Ishikawa (cell line): ENCODE data around the gene DCST2.

ENCODE experiments used
- CEBPB ChIP-seq: IDR thresholded peaks from 2 replicates; pipeline ENCODE4 v1.6.1; 2012
- CREB1 ChIP-seq: IDR thresholded peaks from 2 replicates; pipeline ENCODE4 v1.6.1; 2012; ENCODE audit warnings: low read depth
- EGR1 ChIP-seq: IDR thresholded peaks from 2 replicates; pipeline ENCODE4 v1.6.1; 2012
- EP300 ChIP-seq: IDR thresholded peaks from 2 replicates; pipeline ENCODE4 v1.6.1; 2012; ENCODE audit warnings: borderline replicate concordance
- FOXM1 ChIP-seq: IDR thresholded peaks from 2 replicates; pipeline ENCODE4 v1.6.1; 2012; ENCODE audit warnings: low read depth, borderline replicate concordance
- NFIC ChIP-seq: IDR thresholded peaks from 2 replicates; pipeline ENCODE4 v1.6.1; 2012
- RAD21 ChIP-seq: IDR thresholded peaks from 2 replicates; pipeline ENCODE4 v1.6.1; 2012; ENCODE audit warnings: low read depth
- TAF1 ChIP-seq: IDR thresholded peaks from 2 replicates; pipeline ENCODE4 v1.6.1; 2012; ENCODE audit warnings: low read depth, mild to moderate bottlenecking
- TCF12 ChIP-seq: IDR thresholded peaks from 2 replicates; pipeline ENCODE4 v1.6.1; 2012; ENCODE audit warnings: low read depth
- YY1 ChIP-seq: IDR thresholded peaks from 2 replicates; pipeline ENCODE4 v1.6.1; 2012; ENCODE audit warnings: low read depth
- TF ChIP-seq, protein P1 (sequence below): IDR thresholded peaks from 2 replicates; pipeline ENCODE4 v1.6.1; 2012; ENCODE audit warnings: low read depth, mild to moderate bottlenecking
- TF ChIP-seq, protein P2 (sequence below): IDR thresholded peaks from 2 replicates; pipeline ENCODE4 v1.6.1; 2012

DNA sequence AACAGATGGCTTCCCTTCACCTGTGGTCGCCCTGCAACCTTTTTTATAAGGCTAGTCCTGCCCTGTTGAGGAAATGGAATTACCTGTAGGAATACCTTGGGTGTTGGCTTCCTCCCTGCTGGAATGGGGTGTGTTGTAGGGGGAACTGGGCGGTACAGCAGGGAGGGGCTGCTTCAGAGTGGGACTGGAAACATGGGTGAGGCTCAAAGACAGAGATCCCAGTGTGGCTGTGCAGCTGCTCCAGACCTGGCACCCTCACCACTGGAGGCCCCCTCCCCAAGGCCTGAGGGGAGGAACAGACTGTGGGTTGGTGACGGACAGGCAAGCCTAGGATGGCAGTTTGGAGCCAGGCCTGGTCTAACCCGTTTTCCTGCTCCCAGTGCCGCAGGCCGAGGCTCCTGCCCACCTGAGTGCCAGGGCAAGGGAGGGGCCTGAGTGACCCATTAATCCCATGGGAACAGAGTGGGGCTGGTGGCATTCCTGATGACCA, 49.5 kb upstream of the DCST2 start:
- TF ChIP-seq EP300 = no peak
- TF ChIP-seq YY1 = no peak
- TF ChIP-seq FOXM1 = no peak
- TF ChIP-seq, protein P1, sequence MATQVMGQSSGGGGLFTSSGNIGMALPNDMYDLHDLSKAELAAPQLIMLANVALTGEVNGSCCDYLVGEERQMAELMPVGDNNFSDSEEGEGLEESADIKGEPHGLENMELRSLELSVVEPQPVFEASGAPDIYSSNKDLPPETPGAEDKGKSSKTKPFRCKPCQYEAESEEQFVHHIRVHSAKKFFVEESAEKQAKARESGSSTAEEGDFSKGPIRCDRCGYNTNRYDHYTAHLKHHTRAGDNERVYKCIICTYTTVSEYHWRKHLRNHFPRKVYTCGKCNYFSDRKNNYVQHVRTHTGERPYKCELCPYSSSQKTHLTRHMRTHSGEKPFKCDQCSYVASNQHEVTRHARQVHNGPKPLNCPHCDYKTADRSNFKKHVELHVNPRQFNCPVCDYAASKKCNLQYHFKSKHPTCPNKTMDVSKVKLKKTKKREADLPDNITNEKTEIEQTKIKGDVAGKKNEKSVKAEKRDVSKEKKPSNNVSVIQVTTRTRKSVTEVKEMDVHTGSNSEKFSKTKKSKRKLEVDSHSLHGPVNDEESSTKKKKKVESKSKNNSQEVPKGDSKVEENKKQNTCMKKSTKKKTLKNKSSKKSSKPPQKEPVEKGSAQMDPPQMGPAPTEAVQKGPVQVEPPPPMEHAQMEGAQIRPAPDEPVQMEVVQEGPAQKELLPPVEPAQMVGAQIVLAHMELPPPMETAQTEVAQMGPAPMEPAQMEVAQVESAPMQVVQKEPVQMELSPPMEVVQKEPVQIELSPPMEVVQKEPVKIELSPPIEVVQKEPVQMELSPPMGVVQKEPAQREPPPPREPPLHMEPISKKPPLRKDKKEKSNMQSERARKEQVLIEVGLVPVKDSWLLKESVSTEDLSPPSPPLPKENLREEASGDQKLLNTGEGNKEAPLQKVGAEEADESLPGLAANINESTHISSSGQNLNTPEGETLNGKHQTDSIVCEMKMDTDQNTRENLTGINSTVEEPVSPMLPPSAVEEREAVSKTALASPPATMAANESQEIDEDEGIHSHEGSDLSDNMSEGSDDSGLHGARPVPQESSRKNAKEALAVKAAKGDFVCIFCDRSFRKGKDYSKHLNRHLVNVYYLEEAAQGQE = no peak
- TF ChIP-seq, protein P2, sequence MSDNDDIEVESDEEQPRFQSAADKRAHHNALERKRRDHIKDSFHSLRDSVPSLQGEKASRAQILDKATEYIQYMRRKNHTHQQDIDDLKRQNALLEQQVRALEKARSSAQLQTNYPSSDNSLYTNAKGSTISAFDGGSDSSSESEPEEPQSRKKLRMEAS = no peak
- no peak for TF ChIP-seq TCF12
- TF ChIP-seq EGR1 = no peak
- TF ChIP-seq NFIC = no peak
- TF ChIP-seq RAD21 = no peak
- no peak; the same call in 1 of the 2 replicates for TF ChIP-seq TAF1
- TF ChIP-seq CREB1 = no peak
- TF ChIP-seq CEBPB = no peak
